OCI-LY3 (cell line): ENCODE results near the gene TOM1L2.
"Not testable (repeated sequence)": the region's sequence is repeated elsewhere in the genome, so short reads cannot be mapped to it uniquely, and the experiment has no call there.

Source experiments
- H2AFZ ChIP-seq: fragments of 200-600, 300-600 bp; shearing (Covaris generic); 2 replicates; pipeline ENCODE4 v1.6.0; 2014; ENCODE audit warnings: antibody characterized with exemption, low read depth, low read length
- H3K27ac ChIP-seq: fragments of 200-600, 300-600 bp; sonication (generic); 2 replicates; pipeline ENCODE4 v1.5.1; 2014; ENCODE audit warnings: mild to moderate bottlenecking, low read length, moderate library complexity, mixed read lengths
- H3K27me3 ChIP-seq: fragments of 200-600, 300-600 bp; sonication (generic); 2 replicates; pipeline ENCODE4 v1.6.1; 2014; ENCODE audit warnings: low read depth, low read length, mixed read lengths
- H3K36me3 ChIP-seq: fragments of 200-600, 300-600 bp; sonication (generic); replicated peaks from 2 replicates; pipeline ENCODE3; 2014; ENCODE audit warnings: low read depth, low read length, mixed read lengths
- H3K4me1 ChIP-seq: fragments of 300-600, 200-600 bp; sonication (generic); 2 replicates; pipeline ENCODE4 v1.6.1; 2014; ENCODE audit warnings: low read length, mixed read lengths
- H3K4me2 ChIP-seq: fragments of 200-600, 300-600 bp; sonication (generic); 2 replicates; pipeline ENCODE4 v1.6.1; 2014; ENCODE audit warnings: low read length, mixed read lengths
- H3K4me3 ChIP-seq: fragments of 300-600, 200-600 bp; sonication (generic); 2 replicates; pipeline ENCODE4 v1.5.1; 2014; ENCODE audit warnings: antibody characterized with exemption, mild to moderate bottlenecking, low read length, moderate library complexity
- H3K79me2 ChIP-seq: fragments of 300-600, 200-600 bp; shearing (Covaris generic); 2 replicates; pipeline ENCODE4 v1.6.1; 2014; ENCODE audit warnings: mild to moderate bottlenecking, low read length, mixed read lengths
- H3K9ac ChIP-seq: fragments of 300-600, 200-600 bp; shearing (Covaris generic); 2 replicates; pipeline ENCODE4 v1.6.0; 2014; ENCODE audit warnings: mild to moderate bottlenecking, low read length, moderate library complexity
- H3K9me3 ChIP-seq: fragments of 200-600, 300-600 bp; shearing (Covaris generic); 2 replicates; pipeline ENCODE4 v1.6.1; 2014; ENCODE audit warnings: low read length, mixed read lengths; ENCODE audit not compliant: insufficient read depth
- H4K20me1 ChIP-seq: fragments of 200-600, 300-600 bp; sonication (generic); 2 replicates; pipeline ENCODE4 v1.6.1; 2016; ENCODE audit warnings: low read length, mixed read lengths; ENCODE audit not compliant: insufficient read depth
- EZH2phosphoT487 ChIP-seq: fragments of 200-600 bp; shearing (Covaris generic); IDR thresholded peaks from 2 replicates; pipeline ENCODE4 v1.6.1; 2018; ENCODE audit warnings: antibody characterized with exemption, mixed run types, low read depth
- TF ChIP-seq, protein P1 (sequence below): fragments of 200-600, 300-600 bp; sonication (generic); IDR thresholded peaks from 2 replicates; pipeline ENCODE4 v1.5.1; 2014; ENCODE audit warnings: antibody characterized with exemption, low read length, low read depth

The TOM1L2 gene

DNA sequence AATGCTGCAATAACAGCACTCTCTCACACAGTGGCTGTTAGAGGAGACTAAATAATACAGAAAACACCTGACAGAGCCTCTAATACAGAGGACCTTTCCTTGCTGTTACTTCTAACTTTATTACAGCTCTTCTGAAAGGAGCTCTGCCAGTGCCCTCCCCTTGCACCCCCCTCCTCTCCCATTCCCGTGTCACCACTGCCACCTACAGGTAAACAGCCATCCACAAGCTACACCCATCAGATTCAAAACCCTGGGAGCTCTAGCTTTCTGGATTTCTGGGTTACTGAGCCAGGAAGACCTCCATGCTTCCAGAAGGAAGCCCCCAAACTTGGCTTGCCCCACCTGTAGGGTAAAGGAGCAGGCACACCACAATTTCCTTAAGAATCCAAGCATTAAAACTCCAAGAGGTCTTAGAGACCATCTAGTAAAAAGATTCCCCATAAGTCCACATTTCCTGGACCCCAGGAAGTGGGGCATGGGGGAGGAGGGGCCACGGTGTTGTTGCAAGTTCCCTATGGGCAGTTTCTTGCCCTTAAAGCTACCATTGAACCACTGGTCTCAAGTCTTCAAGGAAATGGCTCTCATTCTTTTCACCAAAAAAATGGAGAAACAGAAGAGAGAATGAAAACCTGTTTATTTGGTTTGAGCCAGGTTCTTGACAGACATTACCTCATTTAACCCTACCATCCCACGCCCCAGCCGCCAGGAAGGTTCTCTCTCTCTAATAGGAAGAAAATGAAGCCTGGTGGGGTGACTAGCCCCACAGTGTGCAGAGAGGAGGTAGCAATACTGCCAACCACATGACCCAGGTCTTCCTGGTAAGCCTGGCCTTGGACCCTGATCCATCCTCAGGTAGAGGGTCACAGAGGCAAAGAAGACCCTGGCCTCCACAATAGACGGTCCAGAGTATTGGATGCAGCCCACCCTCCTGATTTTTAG is 52.8 kb downstream of the TOM1L2 start:
- no peak overlapping the region for H3K4me3 ChIP-seq
- H3K27ac ChIP-seq: no peak overlapping the region
- no peaks in the 10 kb centered on the region for H3K36me3 ChIP-seq
- no peak overlapping the region for H3K9ac ChIP-seq
- H2AFZ ChIP-seq: no peak overlapping the region
- no peaks in the 10 kb centered on the region for H3K79me2 ChIP-seq
- H3K4me2 ChIP-seq: no peak overlapping the region
- no peaks in the 10 kb centered on the region for H3K27me3 ChIP-seq
- no peak for TF ChIP-seq EZH2phosphoT487
- TF ChIP-seq, protein P1, sequence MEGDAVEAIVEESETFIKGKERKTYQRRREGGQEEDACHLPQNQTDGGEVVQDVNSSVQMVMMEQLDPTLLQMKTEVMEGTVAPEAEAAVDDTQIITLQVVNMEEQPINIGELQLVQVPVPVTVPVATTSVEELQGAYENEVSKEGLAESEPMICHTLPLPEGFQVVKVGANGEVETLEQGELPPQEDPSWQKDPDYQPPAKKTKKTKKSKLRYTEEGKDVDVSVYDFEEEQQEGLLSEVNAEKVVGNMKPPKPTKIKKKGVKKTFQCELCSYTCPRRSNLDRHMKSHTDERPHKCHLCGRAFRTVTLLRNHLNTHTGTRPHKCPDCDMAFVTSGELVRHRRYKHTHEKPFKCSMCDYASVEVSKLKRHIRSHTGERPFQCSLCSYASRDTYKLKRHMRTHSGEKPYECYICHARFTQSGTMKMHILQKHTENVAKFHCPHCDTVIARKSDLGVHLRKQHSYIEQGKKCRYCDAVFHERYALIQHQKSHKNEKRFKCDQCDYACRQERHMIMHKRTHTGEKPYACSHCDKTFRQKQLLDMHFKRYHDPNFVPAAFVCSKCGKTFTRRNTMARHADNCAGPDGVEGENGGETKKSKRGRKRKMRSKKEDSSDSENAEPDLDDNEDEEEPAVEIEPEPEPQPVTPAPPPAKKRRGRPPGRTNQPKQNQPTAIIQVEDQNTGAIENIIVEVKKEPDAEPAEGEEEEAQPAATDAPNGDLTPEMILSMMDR: peak; percentile 48
- no peaks in the 10 kb centered on the region for H3K9me3 ChIP-seq
- no peaks in the 10 kb centered on the region for H4K20me1 ChIP-seq
- H3K4me1 ChIP-seq: no peaks in the 10 kb centered on the region

DNA sequence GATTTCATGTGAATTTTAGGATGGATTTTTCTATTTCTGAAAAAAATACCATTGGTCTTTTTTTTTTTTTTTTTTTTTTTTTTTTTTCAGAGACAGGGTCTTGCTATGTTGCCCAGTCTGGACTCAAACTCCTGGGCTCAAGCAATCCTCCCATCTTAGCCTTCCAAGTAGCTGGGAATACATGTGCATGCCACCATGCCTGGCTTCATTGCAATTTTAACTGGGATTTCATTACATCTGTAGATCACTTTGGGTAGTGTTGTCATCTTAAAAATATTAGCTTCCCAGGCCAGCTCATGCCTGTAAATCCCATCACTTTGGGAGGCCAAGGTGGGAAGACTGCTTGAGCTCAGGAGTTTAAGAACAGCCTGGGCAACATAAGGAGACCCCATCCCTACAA is 54.8 kb downstream of the TOM1L2 start:
- no peak overlapping the region for H2AFZ ChIP-seq
- H3K27ac ChIP-seq: no peak overlapping the region
- H4K20me1 ChIP-seq: no peaks in the 10 kb centered on the region
- no peak overlapping the region for H3K4me3 ChIP-seq
- H3K4me2 ChIP-seq: no peak overlapping the region
- H3K27me3 ChIP-seq: no peaks in the 10 kb centered on the region
- H3K9ac ChIP-seq: no peak overlapping the region
- H3K9me3 ChIP-seq: no peaks in the 10 kb centered on the region
- H3K79me2 ChIP-seq: no peaks in the 10 kb centered on the region
- no peaks in the 10 kb centered on the region for H3K36me3 ChIP-seq
- no peak for TF ChIP-seq EZH2phosphoT487
- TF ChIP-seq, protein P1: no peak
- H3K4me1 ChIP-seq: no peaks in the 10 kb centered on the region

DNA sequence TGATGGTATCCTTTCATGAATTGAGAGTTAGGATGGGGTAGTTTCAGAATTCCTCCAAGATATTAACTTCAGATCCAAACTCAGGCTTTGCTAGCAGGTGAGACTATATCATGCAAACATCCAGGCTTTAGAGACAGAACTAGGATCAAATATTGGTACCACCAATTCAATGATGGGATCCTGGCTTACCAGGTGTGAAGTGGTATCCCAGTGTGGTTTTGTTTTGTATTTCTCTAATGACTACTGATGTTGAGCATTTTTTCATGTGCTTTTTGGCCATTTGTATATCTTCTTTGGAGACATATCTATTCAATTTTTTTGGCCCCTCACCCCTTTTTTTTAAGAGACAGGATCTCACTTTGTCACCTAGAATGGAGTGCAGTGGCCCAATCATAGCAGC is 57.0 kb downstream of the TOM1L2 start:
- no peaks in the 10 kb centered on the region for H3K9me3 ChIP-seq

GRCh38 chr17:17913695-17914332 is 58.4 kb downstream of the TOM1L2 start:
- H3K4me1 ChIP-seq: no peaks in the 10 kb centered on the region
- no peak overlapping the region for H3K4me3 ChIP-seq
- no peak overlapping the region for H3K27ac ChIP-seq
- TF ChIP-seq, protein P1: no peak
- no peak for TF ChIP-seq EZH2phosphoT487
- H3K4me2 ChIP-seq: no peak overlapping the region
- H3K27me3 ChIP-seq: no peaks in the 10 kb centered on the region
- H2AFZ ChIP-seq: no peak overlapping the region
- H3K79me2 ChIP-seq: no peaks in the 10 kb centered on the region
- no peak overlapping the region for H3K9ac ChIP-seq
- no peaks in the 10 kb centered on the region for H3K36me3 ChIP-seq
- H3K9me3 ChIP-seq: no peaks in the 10 kb centered on the region
- no peaks in the 10 kb centered on the region for H4K20me1 ChIP-seq

More for the DNA sequence above, 57.0 kb downstream of the TOM1L2 start:
- Histone ChIP-seq H3K4me3 (no peak overlapping the region), H3K79me2 (no peaks in the 10 kb centered on the region), H2AFZ (no peak overlapping the region), H3K27ac (no peak overlapping the region), H3K36me3 (no peaks in the 10 kb centered on the region), H4K20me1 (no peaks in the 10 kb centered on the region), H3K9ac (no peak overlapping the region), H3K4me2 (no peak overlapping the region), H3K4me1 (no peaks in the 10 kb centered on the region), H3K27me3 (no peaks in the 10 kb centered on the region)
- TF ChIP-seq EZH2phosphoT487: no peak
- TF ChIP-seq, protein P1: no peak

GRCh38 chr17:17912336-17912735 is 59.9 kb downstream of the TOM1L2 start:
- not testable (repeated sequence) for H3K4me2 ChIP-seq, H3K4me1 ChIP-seq, H3K4me3 ChIP-seq, H4K20me1 ChIP-seq, H2AFZ ChIP-seq, H3K27me3 ChIP-seq, H3K36me3 ChIP-seq, H3K79me2 ChIP-seq, H3K9me3 ChIP-seq, H3K27ac ChIP-seq, H3K9ac ChIP-seq
